GM23338 (cell line): ENCODE measurements around the gene KLHL25. TPM values are rescaled to one million over a fixed set of nuclear protein-coding genes. Genes with fewer than 3 reads are reported as not detected.

Experiments used
- ATAC-seq: fragments of 200-7000 bp; cut with Tn5 transposase; 3 replicates; pipeline ENCODE4 v1.9.1; 2020
- DNase-seq: peaks from one replicate; pipeline ENCODE4 v3.0.0-alpha.2; 2015; ENCODE audit warnings: low spot score
- H2AFZ ChIP-seq: fragments of 200-600 bp; sonication (generic); 2 replicates; pipeline ENCODE4 v1.8.0; 2016; ENCODE audit warnings: antibody characterized with exemption, mild to moderate bottlenecking, moderate library complexity
- H3F3A ChIP-seq: fragments of 200-600 bp; sonication (generic); replicated peaks from 2 replicates; pipeline ENCODE4 v1.8.0; 2017; ENCODE audit warnings: antibody characterized with exemption, mixed run types, low read depth
- H3K27ac ChIP-seq: fragments of 200-600 bp; sonication (generic); 2 replicates; pipeline ENCODE4 v1.6.1; 2016; ENCODE audit warnings: low read depth
- H3K27me3 ChIP-seq: fragments of 200-600 bp; sonication (generic); 2 replicates; pipeline ENCODE4 v1.8.0; 2016; ENCODE audit warnings: mild to moderate bottlenecking, mixed run types, moderate library complexity; ENCODE audit not compliant: insufficient read depth
- H3K36me3 ChIP-seq: fragments of 200-600 bp; sonication (generic); 2 replicates; pipeline ENCODE4 v1.8.0; 2016; ENCODE audit warnings: mild to moderate bottlenecking; ENCODE audit not compliant: insufficient read depth
- H3K4me1 ChIP-seq: fragments of 200-600 bp; sonication (generic); 2 replicates; pipeline ENCODE4 v1.8.0; 2016; ENCODE audit warnings: mild to moderate bottlenecking, moderate library complexity; ENCODE audit not compliant: insufficient read depth
- H3K4me2 ChIP-seq: fragments of 200-600 bp; sonication (generic); 2 replicates; pipeline ENCODE4 v1.7.1; 2017; ENCODE audit warnings: mixed run types
- H3K4me3 ChIP-seq: fragments of 200-600 bp; sonication (generic); 2 replicates; pipeline ENCODE4 v1.6.1; 2016; ENCODE audit warnings: mixed run types
- H3K79me2 ChIP-seq: fragments of 200-600 bp; sonication (generic); replicated peaks from 2 replicates; pipeline ENCODE4 v1.8.0; 2017; ENCODE audit warnings: mild to moderate bottlenecking; ENCODE audit not compliant: insufficient read depth
- H3K9me2 ChIP-seq: fragments of 200-600 bp; sonication (generic); 2 replicates; pipeline ENCODE4 v1.8.0; 2017; ENCODE audit not compliant: insufficient read depth
- H4K20me1 ChIP-seq: fragments of 200-600 bp; sonication (generic); replicated peaks from 2 replicates; pipeline ENCODE4 v1.8.0; 2017; ENCODE audit warnings: mild to moderate bottlenecking; ENCODE audit not compliant: insufficient read depth
- H3K27ac Mint-ChIP-seq: 2 replicates; pipeline ENCODE4 v1.8.0; 2020; ENCODE audit warnings: inconsistent platforms, mild to moderate bottlenecking, moderate library complexity, mixed read lengths
- H3K27me3 Mint-ChIP-seq: 3 replicates; pipeline ENCODE4 v1.8.0; 2022; ENCODE audit warnings: low read depth, mild to moderate bottlenecking, moderate library complexity, mixed read lengths, inconsistent platforms; ENCODE audit not compliant: insufficient read depth, poor library complexity
- H3K36me3 Mint-ChIP-seq: 3 replicates; pipeline ENCODE4 v1.8.0; 2021; ENCODE audit warnings: low read depth, mild to moderate bottlenecking, inconsistent platforms, moderate library complexity, mixed read lengths
- H3K4me1 Mint-ChIP-seq: 3 replicates; pipeline ENCODE4 v1.8.0; 2020; ENCODE audit warnings: mild to moderate bottlenecking, inconsistent platforms, mixed read lengths
- H3K4me3 Mint-ChIP-seq: 3 replicates; pipeline ENCODE4 v1.8.0; 2021; ENCODE audit warnings: moderate library complexity, mild to moderate bottlenecking, inconsistent platforms, mixed read lengths
- H3K9me3 Mint-ChIP-seq: 3 replicates; pipeline ENCODE4 v1.8.0; 2020; ENCODE audit warnings: moderate library complexity, mild to moderate bottlenecking, inconsistent platforms, mixed read lengths
- CREB1 ChIP-seq: fragments of 250-450 bp; sonication (Bioruptor Pico); IDR thresholded peaks from 2 replicates; pipeline ENCODE4 v1.5.0; 2020; ENCODE audit warnings: low read depth, mild to moderate bottlenecking, moderate library complexity
- CTCF ChIP-seq, 2 experiments: fragments of 200-600 bp in 1 of 2; sonication (generic) in 1 of 2; conservative IDR thresholded peaks; 2 replicates each; pipeline versions ENCODE4 v1.5.1 to v1.6.1; 2016 to 2017; ENCODE audit warnings: antibody characterized with exemption in 2 of 2, low read depth in 2 of 2, mild to moderate bottlenecking in 2 of 2, moderate library complexity in 1 of 2
- ETS1 ChIP-seq: IDR thresholded peaks from 2 replicates; pipeline ENCODE4 v1.6.1; 2016; ENCODE audit warnings: antibody characterized with exemption
- EZH2 ChIP-seq: fragments of 200-600 bp; sonication (generic); IDR thresholded peaks from one replicate; pipeline ENCODE4 v1.8.0; 2017; ENCODE audit warnings: antibody characterized with exemption, mild to moderate bottlenecking, low read depth; ENCODE audit not compliant: unreplicated experiment
- EZH2phosphoT487 ChIP-seq: fragments of 200-600 bp; sonication (generic); IDR thresholded peaks from one replicate; pipeline ENCODE4 v1.8.1; 2018; ENCODE audit warnings: antibody characterized with exemption; ENCODE audit not compliant: unreplicated experiment
- JUNB ChIP-seq: IDR thresholded peaks from one replicate; pipeline ENCODE4 v1.6.1; 2016; ENCODE audit warnings: antibody characterized with exemption; ENCODE audit not compliant: unreplicated experiment
- NANOG ChIP-seq: IDR thresholded peaks from 2 replicates; pipeline ENCODE4 v1.6.1; 2016; ENCODE audit warnings: antibody characterized with exemption, borderline replicate concordance
- REST ChIP-seq: IDR thresholded peaks from one replicate; pipeline ENCODE4 v1.6.1; 2018; ENCODE audit warnings: antibody characterized with exemption; ENCODE audit not compliant: unreplicated experiment
- STAT1 ChIP-seq: IDR thresholded peaks from one replicate; pipeline ENCODE4 v1.6.1; 2016; ENCODE audit warnings: antibody characterized with exemption; ENCODE audit not compliant: unreplicated experiment
- ZNF114 ChIP-seq: fragments of 250-450 bp; sonication (Bioruptor Pico); IDR thresholded peaks from 2 replicates; pipeline ENCODE4 v1.5.0; 2020; ENCODE audit warnings: mild to moderate bottlenecking, moderate library complexity
- ZNF331 ChIP-seq: fragments of 250-450 bp; sonication (Bioruptor Pico); IDR thresholded peaks from 2 replicates; pipeline ENCODE4 v1.5.0; 2020; ENCODE audit warnings: low read depth, mild to moderate bottlenecking, moderate library complexity
- ZNF462 ChIP-seq: fragments of 250-450 bp; sonication (Bioruptor Pico); IDR thresholded peaks from 2 replicates; pipeline ENCODE4 v1.5.0; 2020; ENCODE audit warnings: mild to moderate bottlenecking, moderate library complexity
- polyA plus RNA-seq: library from polyadenylated mRNA; unstranded; fragments of >200 nt; fragmentation: Nextera tagmentation; extraction: Ambion mirVana; gene quantifications from 2 replicates; pipeline ENCODE4 v1.2.1, GENCODE V29; 2016
- total RNA-seq: library from RNA; depleted of rRNA; stranded (reverse); fragments of >200 nt; shearing (Covaris generic); gene quantifications from 2 replicates; pipeline ENCODE4 v1.2.3, GENCODE V29; 2014

The KLHL25 gene
- total and polyA plus RNA-seq, 2 experiments from 2014 or later, result 5.2 to 28.5 TPM

GRCh38 chr15:85759376-85759775 is 35.3 kb downstream of the KLHL25 start (continued):
- TF ChIP-seq ETS1 (no peak), NANOG (no peak)

- Mint-ChIP-seq H3K9me3 (no peaks in the 10 kb centered on the region), H3K36me3 (peaks cover 31% of the 10 kb centered on the region), H3K27me3 (peaks cover 2% of the 10 kb centered on the region), H3K4me3 (no peak overlapping the region), H3K27ac (no peak overlapping the region), H3K4me1 (peaks cover 18% of the 10 kb centered on the region)
- Histone ChIP-seq H3K27ac (no peak overlapping the region), H3K79me2 (no peaks in the 10 kb centered on the region), H4K20me1 (no peaks in the 10 kb centered on the region), H2AFZ (no peak overlapping the region), H3K27me3 (no peaks in the 10 kb centered on the region), H3F3A (no peaks in the 10 kb centered on the region), H3K36me3 (no peaks in the 10 kb centered on the region; the same call in 1 of the 2 replicates), H3K4me1 (no peaks in the 10 kb centered on the region), H3K4me2 (no peak overlapping the region), H3K9me2 (no peaks in the 10 kb centered on the region), H3K4me3 (no peak overlapping the region)
- DNase-seq, result no peak
- no peak for ATAC-seq
- no peak for TF ChIP-seq STAT1
- TF ChIP-seq NANOG, result no peak
- TF ChIP-seq CREB1 (CRISPR knock-in tag), result no peak
- TF ChIP-seq EZH2phosphoT487, result no peak
- no peak for TF ChIP-seq ZNF462 (CRISPR knock-in tag)
- no peak for TF ChIP-seq ZNF114
- no peak for TF ChIP-seq ETS1
- no peak for TF ChIP-seq JUNB
- TF ChIP-seq ZNF331 (CRISPR knock-in tag), result no peak
- no peak for TF ChIP-seq REST
- TF ChIP-seq CTCF (conservative IDR thresholded peaks at IDR 0.05; ENCODE audit: low read depth in 2 of 2), result no peak
- TF ChIP-seq EZH2, result no peak
Observed at GRCh38 chr15:85758655-85758978, 36.1 kb downstream of the KLHL25 start.
